ENCODE results near the gene GPSM1. TPM values are rescaled to one million over a fixed set of nuclear protein-coding genes. Genes with fewer than 3 reads are reported as not detected.

The GPSM1 gene
- total RNA-seq, 1 donor: 39.1 TPM

DNA sequence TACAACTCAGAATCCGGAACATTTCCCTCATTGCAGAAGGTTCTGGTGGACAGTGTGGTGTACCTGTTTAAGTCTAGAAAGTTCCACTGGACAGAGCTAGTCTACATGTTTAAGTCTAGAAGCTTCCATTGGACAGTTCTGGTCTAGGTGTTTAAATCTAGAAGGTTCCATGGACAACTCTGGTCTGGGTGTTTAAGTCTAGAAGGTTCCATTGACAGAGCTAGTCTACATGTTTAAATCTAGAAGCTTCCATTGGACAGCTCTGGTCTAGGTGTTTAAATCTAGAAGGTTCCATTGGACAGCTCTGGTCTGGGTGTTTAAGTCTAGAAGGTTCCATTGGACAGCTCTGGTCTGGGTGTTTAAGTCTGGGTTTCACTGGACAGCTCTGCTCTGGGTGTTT is 48.4 kb upstream of the GPSM1 start:
- Histone ChIP-seq H3K9me3 (ENCODE audit: low read depth, low read length) (no peaks in the 10 kb centered on the region), H3K27me3 (ENCODE audit: insufficient read depth, low read length) (peaks cover 23% of the 10 kb centered on the region), H4K20me1 (ENCODE audit: insufficient read depth, low read length) (no peaks in the 10 kb centered on the region), H3K4me2 (ENCODE audit: insufficient read depth, low read length) (no peak overlapping the region), H3K79me2 (ENCODE audit: insufficient read depth, low read length) (no peaks in the 10 kb centered on the region), H3K27ac (ENCODE audit: low read depth, low read length) (no peak overlapping the region), H2AFZ (ENCODE audit: low read length) (no peak overlapping the region), H3K4me1 (ENCODE audit: insufficient read depth, low read length) (peaks cover 4% of the 10 kb centered on the region), H3K36me3 (ENCODE audit: insufficient read depth, low read length) (no peaks in the 10 kb centered on the region), H3K4me3 (ENCODE audit: insufficient read depth, low read length) (no peak overlapping the region)
- no peak for TF ChIP-seq CTCF (IDR thresholded peaks at IDR 0.05; ENCODE audit: extremely low read depth, low read depth, low read length)
- no peak for DNase-seq (ENCODE audit: insufficient read length, low spot score, missing footprints)

GRCh38 chr9:136279471-136279870 is 47.9 kb upstream of the GPSM1 start:
- Histone ChIP-seq H3K79me2 (ENCODE audit: insufficient read depth, low read length) (no peaks in the 10 kb centered on the region), H2AFZ (ENCODE audit: low read length) (no peak overlapping the region), H3K9me3 (ENCODE audit: low read depth, low read length) (no peaks in the 10 kb centered on the region), H3K4me2 (ENCODE audit: insufficient read depth, low read length) (no peak overlapping the region), H3K4me3 (ENCODE audit: insufficient read depth, low read length) (no peak overlapping the region), H4K20me1 (ENCODE audit: insufficient read depth, low read length) (no peaks in the 10 kb centered on the region), H3K4me1 (ENCODE audit: insufficient read depth, low read length) (peaks cover 4% of the 10 kb centered on the region), H3K27me3 (ENCODE audit: insufficient read depth, low read length) (peaks cover 20% of the 10 kb centered on the region), H3K36me3 (ENCODE audit: insufficient read depth, low read length) (no peaks in the 10 kb centered on the region), H3K27ac (ENCODE audit: low read depth, low read length) (no peak overlapping the region)
- TF ChIP-seq CTCF (IDR thresholded peaks at IDR 0.05; ENCODE audit: extremely low read depth, low read depth, low read length): no peak
- DNase-seq (ENCODE audit: insufficient read length, low spot score, missing footprints): no peak

- Histone ChIP-seq H3K27me3 (ENCODE audit: insufficient read depth, low read length) (peaks cover 16% of the 10 kb centered on the region), H3K79me2 (ENCODE audit: insufficient read depth, low read length) (no peaks in the 10 kb centered on the region), H3K4me2 (ENCODE audit: insufficient read depth, low read length) (no peak overlapping the region), H3K4me1 (ENCODE audit: insufficient read depth, low read length) (peaks cover 4% of the 10 kb centered on the region), H2AFZ (ENCODE audit: low read length) (no peak overlapping the region), H4K20me1 (ENCODE audit: insufficient read depth, low read length) (no peaks in the 10 kb centered on the region), H3K36me3 (ENCODE audit: insufficient read depth, low read length) (no peaks in the 10 kb centered on the region), H3K9me3 (ENCODE audit: low read depth, low read length) (no peaks in the 10 kb centered on the region), H3K27ac (ENCODE audit: low read depth, low read length) (no peak overlapping the region), H3K4me3 (ENCODE audit: insufficient read depth, low read length) (no peak overlapping the region)
- no peak for TF ChIP-seq CTCF (IDR thresholded peaks at IDR 0.05; ENCODE audit: extremely low read depth, low read depth, low read length)
- DNase-seq (ENCODE audit: insufficient read length, low spot score, missing footprints): no peak
Measured at GRCh38 chr9:136280535-136281315, 46.6 kb upstream of the GPSM1 start.

GRCh38 chr9:136281421-136282271 is 45.7 kb upstream of the GPSM1 start:
- peaks cover 4% of the 10 kb centered on the region for H3K4me1 ChIP-seq (ENCODE audit: insufficient read depth, low read length)
- no peak for DNase-seq (ENCODE audit: insufficient read length, low spot score, missing footprints)
- peaks cover 13% of the 10 kb centered on the region for H3K27me3 ChIP-seq (ENCODE audit: insufficient read depth, low read length)
- no peak overlapping the region for H3K27ac ChIP-seq (ENCODE audit: low read depth, low read length)
- H3K9me3 ChIP-seq (ENCODE audit: low read depth, low read length): no peaks in the 10 kb centered on the region
- no peak overlapping the region for H3K4me2 ChIP-seq (ENCODE audit: insufficient read depth, low read length)
- no peaks in the 10 kb centered on the region for H3K36me3 ChIP-seq (ENCODE audit: insufficient read depth, low read length)
- H3K79me2 ChIP-seq (ENCODE audit: insufficient read depth, low read length): no peaks in the 10 kb centered on the region
- no peak overlapping the region for H2AFZ ChIP-seq (ENCODE audit: low read length)
- no peak overlapping the region for H3K4me3 ChIP-seq (ENCODE audit: insufficient read depth, low read length)
- no peak for TF ChIP-seq CTCF (IDR thresholded peaks at IDR 0.05; ENCODE audit: extremely low read depth, low read depth, low read length)
- H4K20me1 ChIP-seq (ENCODE audit: insufficient read depth, low read length): no peaks in the 10 kb centered on the region
